GM19468 (cell line): ENCODE results near the gene VWA5A.
"Not testable (repeated sequence)": the region's sequence is repeated elsewhere in the genome, so short reads cannot be mapped to it uniquely, and the experiment has no call there.

ENCODE experiments used
- ATAC-seq: cut with Tn5 transposase; IDR thresholded peaks from one replicate; pipeline ENCODE4 v1.9.1; 2021; ENCODE audit warnings: mild to moderate bottlenecking, moderate library complexity, moderate number of reproducible peaks; ENCODE audit not compliant: unreplicated experiment; ENCODE audit errors: extremely low read depth

Gene VWA5A

GRCh38 chr11:124153821-124154220, 38.6 kb downstream of the VWA5A start:
- ATAC-seq, result no peak

DNA sequence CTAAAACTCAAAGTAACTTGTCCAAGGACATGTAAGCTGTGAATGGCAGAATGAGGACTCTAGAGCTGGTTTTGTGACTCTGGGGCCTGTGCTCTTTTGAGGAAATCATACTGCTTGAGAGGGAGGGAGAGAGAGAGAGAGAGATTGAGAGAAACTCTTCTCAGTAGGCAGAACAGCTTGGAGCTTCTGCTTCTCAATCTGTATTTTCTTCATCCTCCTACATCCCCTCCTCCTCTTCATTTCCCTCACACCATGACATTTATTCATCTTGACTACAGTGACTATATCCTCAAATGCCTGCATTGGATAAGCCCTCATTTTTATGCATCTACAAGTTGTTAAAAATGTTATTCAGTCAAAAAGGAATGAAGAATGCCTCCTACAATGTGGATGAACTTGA, 44.2 kb downstream of the VWA5A start:
- ATAC-seq, result no peak

DNA sequence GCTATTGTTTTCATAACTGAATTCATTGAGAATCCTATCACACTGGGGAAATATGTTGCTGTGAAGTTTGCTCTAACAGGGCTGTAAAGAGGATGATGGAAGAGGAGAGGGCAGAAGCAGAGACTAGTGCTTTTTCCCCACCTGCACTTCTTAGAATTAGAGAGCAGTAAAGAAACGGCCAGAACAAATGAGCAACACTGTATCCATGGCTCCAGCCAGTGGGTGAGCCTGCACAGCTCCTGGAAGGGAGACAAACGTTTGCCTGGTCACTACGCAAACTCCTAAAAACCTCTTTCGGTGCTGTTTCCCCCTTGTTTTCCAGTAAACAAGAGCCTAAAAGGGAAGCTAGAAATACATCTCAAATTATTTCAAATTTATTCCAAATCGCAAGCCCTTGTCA, 45.7 kb downstream of the VWA5A start:
- no peak for ATAC-seq

- no peak for ATAC-seq
Observed at GRCh38 chr11:124167826-124168231, 52.6 kb downstream of the VWA5A start.

DNA sequence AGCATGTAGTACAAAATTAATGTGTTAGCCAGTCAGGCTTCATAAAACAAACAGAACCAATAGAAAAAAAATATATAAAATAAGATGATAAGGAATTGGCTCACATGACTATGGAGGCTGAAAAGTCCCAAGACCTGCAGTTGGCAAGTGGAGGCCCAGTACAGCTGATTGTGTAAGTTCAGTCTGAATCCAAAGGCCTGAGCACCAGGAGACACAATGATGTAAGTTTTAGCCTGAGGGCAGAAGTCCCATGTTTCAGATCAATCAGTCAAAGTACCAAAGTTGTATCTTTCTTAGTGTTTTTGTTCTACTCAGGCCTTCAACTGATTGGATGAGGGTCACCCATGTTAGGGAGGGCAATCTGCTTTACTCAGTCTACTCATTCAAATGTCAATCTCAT, 53.5 kb downstream of the VWA5A start:
- ATAC-seq, result no peak

DNA sequence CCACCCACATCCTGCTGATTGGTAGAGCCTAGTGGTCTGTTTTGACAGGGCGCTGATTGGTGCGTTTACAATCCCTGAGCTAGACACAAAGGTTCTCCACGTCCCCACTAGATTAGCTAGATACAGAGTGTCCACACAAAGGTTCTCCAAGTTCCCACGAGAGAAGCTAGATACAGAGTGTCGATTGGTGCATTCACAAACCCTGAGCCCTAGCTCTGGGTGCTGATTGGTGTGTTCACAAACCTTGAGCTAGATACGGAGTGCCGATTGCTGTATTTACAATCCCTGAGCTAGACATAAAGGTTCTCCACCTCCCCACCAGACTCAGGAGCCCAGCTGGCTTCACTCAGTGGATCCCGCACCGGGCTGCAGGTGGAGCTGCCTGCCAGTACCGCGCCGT, 55.1 kb downstream of the VWA5A start:
- ATAC-seq, result not testable (repeated sequence)

- ATAC-seq, result no peak
Observed at GRCh38 chr11:124170801-124171586, 55.7 kb downstream of the VWA5A start.

- no peak for ATAC-seq
Observed at GRCh38 chr11:124172101-124172500, 56.9 kb downstream of the VWA5A start.

DNA sequence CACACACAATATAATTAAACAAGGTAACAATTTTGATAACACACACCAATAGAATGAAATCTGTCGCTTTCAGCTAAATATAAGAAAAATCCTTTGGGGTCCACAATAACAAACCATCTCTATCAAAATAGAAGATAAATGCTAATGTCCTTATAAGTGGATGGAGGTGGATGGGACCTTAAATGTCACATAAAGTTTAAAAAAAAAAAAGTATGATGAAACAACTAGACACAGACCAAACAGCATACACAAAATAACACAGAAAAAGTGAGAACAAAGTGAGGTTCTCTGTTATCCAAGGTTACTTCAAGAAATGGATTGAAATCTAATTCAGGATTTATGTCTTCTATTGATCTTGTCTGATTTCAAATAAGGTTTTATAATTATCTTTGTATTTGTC, 57.3 kb downstream of the VWA5A start:
- ATAC-seq, result no peak

GRCh38 chr11:124174001-124174583, 58.8 kb downstream of the VWA5A start:
- no peak for ATAC-seq

- ATAC-seq, result no peak
Observed at GRCh38 chr11:124176925-124177715, 61.9 kb downstream of the VWA5A start.

DNA sequence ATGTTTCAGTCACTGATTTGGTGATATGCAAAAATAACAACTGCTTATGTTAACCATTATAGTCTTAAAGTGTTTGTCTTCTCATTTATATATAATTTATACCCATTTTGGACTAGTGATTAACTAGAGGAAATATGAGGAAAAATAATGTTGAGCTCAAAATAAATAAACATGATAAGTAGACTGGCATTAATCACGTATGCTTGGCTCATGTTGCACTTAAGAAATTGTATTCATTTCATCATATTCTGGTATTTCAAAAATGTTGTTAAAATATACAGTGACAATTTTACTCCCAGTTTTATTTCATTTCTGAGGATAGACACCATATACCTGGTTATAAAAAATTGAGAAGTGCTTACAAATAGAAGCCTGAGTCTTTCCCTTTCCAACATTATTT, 64.1 kb downstream of the VWA5A start:
- no peak for ATAC-seq

DNA sequence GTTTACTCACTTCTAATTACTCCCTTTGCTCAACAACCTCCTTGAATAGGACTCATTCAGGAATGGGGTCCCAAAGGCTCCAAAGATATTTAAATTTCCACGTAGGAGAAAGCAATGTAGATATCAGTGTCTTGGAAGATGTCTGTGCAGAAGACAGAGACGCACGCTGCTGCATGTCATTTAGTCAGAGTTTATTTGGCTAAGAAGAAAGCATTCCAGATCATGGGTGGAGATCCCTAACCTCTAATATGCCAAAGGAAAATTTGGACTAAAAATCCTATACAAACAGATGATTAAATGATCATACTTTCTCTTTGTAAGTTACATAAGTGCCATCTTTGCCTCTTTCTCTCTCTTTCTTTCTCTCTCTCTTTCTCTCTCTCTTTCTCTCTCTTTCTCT, 67.8 kb downstream of the VWA5A start, which contains the start of gene OR10D3:
Gene OR10D3, plus strand, starts transcription at position 278 of the 400 bp plus-strand sequence. CDS start 1,925 bp downstream, outside the sequence.
- no peak for ATAC-seq

GRCh38 chr11:124190298-124191139, 75.3 kb downstream of the VWA5A start:
- ATAC-seq, result no peak

DNA sequence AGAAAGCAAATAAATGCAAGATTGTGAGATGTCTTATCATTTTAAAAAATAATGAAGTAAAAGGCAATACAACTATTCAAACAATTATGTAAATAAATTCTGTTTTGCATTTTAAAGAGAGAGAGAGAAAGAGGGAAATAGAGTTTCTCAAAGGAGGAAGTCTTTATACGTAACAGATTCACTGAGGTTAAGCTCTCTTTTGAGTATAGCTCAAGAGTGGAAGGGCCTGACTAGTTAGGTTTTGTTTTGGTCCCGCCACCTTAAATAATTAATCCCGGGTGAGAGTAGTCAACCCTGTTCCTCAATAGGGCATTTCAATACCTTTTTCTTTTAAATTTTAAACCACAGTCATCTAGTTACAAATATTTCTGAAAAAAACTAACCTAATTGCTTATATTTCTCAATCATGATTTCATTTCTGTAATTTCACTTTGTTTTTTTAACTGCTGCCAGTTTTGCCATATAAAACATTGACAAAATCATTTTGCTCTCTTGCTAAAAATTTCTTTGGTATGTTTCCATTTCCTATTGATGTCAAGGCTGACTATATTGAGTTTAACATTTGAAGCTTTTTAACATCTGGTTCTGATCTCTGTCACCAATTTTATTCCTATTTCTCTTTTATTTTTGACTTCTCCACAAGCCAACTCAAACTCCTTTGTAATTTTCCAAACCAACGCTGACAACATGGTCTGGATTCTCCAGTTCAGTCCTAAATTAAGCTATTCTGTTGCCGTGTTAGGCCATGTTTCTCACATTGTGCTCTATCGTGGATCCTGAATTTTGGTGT, 78.2 kb downstream of the VWA5A start:
- no peak for ATAC-seq

DNA sequence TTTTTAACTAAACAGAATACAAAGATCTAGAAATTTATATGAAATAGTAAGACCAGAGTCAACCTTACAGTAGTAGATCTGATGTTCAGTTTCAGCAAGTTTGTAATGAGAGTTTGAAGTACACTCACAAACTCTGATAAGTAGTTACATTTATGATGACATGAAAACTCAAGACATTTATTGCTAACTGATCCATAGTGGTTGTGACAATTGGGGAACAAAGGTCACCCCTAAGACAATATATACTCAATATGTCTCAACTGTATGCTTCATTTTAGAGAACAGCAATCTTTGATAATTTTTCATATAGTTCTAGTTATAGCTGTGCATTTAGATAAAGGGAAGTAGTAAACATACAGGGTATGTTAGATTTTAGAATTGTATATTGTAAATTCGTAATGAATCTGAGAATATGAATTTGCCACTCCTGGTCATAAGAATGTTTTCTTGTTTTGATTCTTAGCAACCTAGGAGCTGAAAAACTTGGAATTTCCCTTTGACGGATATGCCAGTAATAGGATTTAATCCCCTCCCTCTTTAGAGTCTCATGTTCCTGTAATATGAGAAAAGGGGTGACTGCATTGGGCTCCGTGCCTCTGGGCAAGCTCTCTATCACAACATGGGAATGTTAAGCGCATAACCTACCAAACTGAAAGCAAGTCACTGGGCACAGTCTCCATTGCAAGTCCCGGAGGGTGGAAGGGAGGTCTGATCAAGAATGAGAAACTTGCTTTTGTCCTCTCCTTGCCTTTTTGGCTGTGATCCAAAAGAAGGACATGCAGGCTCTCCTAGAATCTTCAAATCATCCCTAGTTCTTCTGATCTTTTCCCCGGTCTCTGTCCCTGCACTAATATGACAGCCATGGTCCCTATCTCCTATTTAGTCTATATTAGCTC, 79.3 kb downstream of the VWA5A start:
- no peak for ATAC-seq

- ATAC-seq, result peak; percentile 64
Observed at GRCh38 chr11:124195189-124195734, 80.0 kb downstream of the VWA5A start.
